HG02973 (cell line): ENCODE measurements around the gene SIPA1L3.
"Not testable (repeated sequence)": the region's sequence is repeated elsewhere in the genome, so short reads cannot be mapped to it uniquely, and the experiment has no call there.

Experiments used
- ATAC-seq: cut with Tn5 transposase; IDR thresholded peaks from one replicate; pipeline ENCODE4 v1.9.1; 2021; ENCODE audit warnings: moderate library complexity; ENCODE audit not compliant: unreplicated experiment

SIPA1L3 gene

DNA sequence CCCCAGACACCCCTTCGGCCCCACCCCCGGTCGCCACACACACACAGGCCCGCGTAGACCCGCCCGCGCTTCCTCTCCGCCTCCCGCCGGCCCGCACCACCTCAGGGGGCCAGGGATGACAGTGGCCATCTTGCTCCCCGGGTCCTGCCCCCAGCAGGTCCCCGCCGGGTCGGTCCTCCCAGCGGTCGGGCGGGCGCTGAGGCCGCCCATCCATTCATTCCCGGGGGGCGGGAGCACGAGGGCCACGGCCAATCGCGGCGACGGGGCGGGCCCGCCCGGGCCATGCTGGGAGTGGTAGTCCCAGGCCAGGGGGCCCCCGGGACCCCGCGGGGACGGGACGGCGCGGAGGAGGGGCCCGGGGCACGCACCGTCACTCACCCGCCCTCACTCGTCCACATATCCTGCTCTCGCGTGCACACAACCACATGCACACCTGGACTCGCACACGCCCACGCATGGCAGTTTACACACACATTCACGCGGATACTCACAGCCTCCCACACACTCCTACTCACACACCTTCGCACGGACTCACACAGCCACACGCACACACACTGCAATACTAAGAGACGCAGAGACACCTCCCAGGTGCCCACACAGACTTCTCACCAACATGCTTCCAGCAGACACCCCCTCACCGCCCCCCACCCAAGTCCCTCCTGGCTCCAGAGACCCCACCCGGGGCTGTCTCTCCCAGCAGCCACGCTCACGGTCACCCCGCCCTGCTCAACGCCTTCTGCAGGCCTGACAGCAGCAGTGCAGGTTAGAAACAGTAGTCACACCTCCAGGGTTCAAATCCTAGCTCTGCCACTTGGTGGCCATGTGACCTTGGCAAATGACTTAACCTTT is 317.2 kb downstream of the SIPA1L3 start, which contains the start of gene DPF1:
DPF1 (minus strand) TSS at position 209 of the 849 bp plus-strand sequence; CDS start at position 129, 80 bp downstream.
- ATAC-seq: peak; percentile 69

DNA sequence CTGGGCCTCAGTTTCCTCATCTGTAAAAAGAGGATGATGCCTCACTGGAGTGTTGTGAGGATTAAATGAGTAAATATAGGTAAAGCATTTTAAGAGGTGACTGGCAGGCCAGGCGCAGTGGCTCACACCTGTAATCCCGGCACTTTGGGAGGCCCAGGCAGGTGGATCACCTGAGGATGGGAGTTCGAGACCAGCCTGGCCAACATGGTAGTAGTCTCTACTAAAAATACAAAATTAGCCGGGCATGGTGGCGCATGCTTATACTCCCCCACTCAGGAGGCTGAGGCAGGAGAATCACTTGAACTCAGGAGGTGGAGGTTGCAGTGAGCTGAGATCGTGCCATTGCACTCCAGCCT is 317.8 kb downstream of the SIPA1L3 start:
- not testable (repeated sequence) for ATAC-seq

DNA sequence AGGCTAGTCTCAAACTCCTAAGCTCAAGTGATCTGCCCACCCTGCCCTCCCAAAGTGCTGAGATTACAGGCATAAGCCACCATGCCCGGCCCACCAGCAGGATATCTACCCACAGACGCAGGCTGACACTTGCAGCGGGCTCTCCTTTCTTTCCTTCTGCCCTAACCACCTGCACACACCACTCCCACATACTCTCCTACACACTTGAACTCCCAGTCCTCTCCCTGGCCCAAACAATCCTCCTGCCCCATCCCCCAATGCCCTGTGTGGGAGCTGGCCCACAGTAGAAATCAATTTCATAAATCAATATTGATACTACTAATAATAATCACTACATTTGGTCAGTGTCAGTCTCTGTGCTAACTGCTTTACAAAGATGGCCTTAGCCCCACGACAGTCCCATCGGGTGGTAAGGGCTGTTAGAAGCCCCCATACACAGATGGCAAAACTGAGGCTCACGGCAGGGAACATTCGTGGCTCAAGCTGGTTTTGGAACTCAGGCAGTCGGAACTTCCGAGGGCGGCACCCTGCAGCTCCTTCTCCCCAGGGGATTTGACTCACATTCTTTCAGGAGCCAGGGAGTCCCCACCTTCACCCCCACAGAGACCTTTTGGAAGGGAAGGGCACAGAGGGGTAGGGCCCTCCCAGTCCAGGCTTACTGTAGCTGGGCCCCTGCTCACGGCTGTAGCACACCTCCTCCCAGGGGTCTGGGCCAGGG is 320.4 kb downstream of the SIPA1L3 start:
- no peak for ATAC-seq

DNA sequence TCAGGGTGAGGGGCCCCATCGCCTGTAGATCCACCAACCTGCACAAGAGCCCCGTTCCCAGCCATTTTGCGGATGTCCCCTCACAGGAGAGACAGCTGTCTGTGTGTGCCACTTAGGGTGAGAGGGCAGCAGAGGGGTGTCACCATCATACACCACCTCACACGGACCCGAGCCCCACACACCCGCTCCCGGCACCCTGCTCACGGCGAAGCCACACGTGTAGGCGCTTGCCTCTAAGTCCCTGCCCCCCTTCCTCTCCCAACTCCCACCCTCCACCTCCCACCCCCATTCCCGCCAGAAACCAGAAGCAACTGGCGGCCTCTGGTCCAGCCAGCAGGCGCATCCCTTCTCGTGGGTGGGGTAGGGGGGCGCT is 321.0 kb downstream of the SIPA1L3 start:
- no peak for ATAC-seq

DNA sequence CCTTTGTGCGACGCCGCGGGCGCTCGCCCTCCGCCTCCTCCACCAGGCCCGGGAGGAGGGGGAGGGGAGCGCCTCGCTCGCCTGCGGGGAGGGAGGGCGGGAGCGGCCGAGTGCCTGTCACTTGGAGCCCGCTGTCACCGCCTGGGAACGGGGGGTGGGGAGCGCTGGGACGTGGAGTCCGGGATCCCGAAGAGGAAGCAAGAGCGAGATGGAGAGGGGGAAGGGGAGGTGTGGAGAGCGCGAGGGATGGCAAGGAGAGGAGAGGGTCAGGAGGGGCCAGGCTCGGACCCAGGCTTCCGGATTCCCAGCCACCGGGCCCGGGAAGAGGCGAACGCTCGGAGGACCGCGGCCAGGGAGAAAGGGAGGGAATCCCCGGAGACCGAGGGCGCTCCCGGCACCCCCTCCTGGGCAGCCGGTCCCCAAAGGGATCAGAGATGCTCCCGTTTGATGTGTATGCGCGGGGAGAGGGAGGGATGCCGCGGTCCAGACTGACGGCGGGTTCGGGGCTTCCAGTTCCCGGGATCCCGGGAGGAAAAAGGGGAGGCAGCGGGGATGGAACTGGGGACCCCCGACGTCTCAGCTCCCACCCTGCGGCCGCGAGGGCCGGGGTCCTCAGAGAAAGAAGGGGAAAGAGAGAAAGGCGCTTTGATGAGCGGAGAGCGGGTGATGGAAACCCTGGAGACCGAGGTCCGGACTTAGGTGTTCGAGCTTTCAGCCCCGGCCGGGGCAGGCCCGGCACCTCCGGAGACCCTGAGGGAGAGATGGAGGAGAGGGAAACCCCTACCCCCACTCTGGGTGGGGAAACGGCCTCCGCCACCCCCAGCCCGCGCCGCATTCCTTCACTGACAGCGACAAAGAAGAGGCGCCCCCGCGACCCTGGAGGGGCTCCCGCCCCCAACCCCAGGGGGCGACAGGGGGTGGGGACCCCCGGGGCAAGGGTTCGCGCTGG is 321.8 kb downstream of the SIPA1L3 start:
- no peak for ATAC-seq

DNA sequence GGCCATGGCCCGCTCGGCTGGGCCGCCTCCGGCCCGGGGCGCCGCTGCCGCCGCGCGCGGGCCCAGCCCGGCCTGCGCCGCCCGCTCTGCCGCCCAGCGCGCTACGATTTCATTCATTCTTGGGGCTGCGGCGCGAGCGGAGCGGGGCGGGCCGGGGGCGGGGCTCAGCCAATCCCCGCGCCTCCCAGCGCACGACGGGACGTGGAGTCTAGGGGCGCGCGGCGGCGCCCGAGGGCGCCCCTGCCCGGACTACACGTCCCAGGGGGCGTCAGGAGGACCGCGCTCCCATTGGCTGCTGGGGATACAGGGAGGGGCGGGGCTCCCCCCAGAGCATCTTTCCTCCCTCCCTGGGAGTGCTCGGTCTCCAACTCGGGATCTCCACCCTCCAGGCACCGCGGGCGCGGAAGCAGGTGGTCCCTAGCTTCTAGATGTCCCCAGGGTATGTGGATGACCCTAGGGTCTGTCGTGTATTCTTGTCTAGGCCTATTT is 322.6 kb downstream of the SIPA1L3 start:
- peak; percentile 55 for ATAC-seq

DNA sequence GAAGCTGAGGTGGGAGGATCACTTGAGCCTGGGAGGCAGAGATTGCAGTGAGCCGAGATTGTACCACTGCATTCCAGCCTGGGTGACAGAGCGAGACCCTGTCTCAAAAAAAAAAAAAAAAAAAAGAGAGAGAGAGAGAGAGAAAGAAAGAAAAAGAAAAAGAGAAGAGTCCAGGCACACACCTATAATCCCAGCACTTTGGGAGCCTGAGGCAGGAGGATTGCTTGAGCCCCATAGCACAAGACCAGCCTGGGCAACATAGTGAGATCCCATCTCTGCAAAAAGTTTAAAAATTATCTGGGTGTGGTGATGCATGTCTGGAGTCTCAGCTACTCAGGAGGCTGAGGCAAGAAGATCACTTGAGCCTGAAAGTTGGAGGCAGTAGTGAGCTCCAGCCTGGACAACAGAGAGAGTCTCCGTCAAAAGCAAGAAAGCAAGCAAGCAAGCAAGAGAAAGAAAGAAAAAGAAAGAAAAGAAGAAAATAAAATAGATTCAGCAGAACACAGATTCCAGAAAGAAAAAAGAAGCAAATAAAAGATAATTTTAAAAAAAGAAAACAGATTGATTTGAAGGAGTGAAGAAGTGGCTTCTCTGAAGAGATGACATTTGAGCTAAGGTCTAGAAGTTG is 323.6 kb downstream of the SIPA1L3 start:
- not testable (repeated sequence) for ATAC-seq

DNA sequence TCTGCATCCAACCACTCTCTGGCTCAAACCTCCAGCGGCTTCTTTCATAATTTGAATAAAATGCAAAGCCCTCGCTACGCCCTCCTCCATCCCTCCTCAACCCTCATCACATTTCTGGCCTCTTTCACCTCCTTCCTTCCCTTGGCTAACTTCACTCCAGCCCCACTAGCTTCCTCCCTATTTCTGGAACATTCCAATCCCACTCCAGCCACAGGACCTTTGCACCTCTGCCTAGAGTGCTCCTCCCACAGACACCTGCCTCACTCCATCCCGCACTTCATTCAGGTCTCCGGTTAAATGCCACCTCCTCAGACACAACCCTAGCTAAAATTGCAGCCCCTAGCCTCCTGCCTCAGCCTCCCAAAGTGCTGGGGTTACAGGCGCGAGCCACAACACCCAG is 324.9 kb downstream of the SIPA1L3 start:
- no peak for ATAC-seq

DNA sequence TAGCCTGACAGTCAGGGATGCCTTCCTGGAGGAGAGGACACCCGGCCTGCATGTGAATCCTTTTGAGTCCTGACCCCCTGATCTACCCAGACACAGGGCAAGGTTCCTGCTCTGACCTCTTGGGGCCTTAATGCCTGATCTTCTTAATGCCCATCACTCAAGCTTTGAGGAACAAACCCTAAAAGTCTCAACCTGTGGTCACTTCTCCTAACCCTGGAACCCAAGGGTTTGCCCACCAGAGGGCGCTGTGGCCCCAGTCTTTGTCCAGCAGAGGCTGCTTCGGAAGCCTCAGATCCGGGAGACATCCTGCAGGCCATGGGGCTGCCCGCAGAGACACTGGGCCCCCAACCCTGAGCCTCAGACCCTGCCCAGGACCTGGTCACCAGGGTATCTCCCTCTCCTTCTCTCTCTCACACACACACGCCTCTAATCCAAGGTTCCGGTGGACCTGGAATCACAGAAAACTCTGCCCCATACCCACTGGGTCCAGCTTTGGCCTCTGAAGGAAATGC is 326.8 kb downstream of the SIPA1L3 start:
- ATAC-seq: no peak

DNA sequence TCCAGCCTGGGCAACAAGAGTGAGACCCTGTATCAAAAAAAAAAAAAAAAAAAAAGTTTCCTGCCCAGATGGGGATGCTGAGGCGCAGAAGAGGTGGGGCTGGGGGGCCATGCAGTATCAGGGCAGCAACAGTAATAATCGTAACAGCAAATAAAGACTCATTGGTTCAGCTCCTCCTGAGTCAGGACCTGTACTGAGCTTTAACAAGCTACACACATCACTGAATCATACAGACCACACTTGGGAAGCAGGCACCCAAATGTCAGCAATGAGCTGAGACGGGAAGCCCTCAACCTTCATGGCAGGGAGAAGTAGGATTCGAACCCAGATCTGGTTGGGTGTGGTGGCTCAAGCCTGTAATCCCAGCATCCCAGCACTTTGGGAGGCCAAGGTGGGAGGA is 327.6 kb downstream of the SIPA1L3 start:
- no peak for ATAC-seq

DNA sequence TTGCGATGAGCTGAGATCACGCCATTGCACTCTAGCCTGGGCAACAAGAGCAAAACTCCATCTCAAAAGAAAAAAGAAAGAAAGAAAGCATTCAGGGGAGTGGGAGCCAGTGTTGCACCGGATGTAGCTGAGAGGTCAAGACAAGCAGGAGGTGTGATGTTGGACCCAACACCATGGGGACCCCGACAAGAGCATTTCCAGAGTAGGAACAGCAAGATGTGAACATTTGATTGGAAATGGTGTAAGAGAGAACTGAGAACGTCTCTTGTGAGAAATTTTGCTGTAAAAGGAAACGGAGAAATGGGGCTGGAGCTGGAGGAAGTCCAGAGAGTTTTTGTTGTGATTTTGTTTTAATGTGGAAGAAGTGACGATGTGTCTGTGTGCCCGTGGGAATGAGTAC is 332.8 kb downstream of the SIPA1L3 start:
- ATAC-seq: no peak

DNA sequence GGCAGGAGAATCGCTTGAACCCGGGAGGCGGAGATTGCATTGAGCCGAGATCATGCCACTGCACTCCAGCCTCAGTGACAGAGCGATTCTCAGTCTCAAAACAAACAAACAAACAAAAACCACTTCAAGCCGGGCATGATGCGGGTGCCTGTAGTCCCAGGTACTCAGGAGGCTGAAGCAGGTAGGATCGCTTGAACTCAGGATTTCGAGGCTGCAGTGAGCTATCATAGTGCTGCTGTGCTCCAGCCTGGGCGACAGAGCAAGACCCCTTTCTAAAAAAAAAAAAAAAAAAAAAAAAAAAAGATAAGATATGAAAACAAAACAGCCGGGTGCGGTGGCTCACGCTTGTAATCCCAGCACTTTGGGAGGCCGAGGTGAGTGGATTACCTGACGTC is 336.3 kb downstream of the SIPA1L3 start:
- ATAC-seq: no peak

DNA sequence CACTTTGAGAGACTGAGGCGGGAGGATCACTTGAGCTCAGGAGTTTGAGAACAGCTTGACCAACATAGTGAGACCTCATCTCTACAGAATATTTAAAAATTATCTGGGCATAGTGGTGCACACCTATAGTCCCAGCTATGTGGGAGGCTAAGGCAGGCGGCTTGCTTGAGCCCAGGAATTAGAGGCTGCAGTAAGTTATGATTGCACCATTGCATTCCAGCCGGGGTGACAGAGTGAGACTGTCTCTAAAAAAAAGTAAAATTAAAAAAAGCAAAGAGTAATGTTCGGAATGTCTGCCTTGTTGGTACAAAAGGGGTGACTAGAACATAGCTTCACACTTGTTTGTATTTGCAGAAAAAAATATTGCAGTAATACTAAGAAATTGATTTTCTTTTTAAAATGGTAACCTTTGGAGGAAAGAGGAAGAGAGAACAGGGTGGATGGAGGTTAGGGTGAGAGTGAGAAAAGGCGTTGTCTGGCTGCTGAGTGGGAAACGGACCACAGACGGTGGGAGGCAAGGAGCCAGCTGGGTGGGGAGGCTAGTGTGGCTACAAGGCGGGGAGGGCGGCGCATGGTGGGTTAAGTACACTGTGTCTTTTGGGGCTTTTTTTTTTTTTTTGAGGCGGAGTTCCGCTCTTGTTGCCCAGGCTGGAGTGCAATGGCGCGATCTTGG is 339.0 kb downstream of the SIPA1L3 start:
- ATAC-seq: no peak

DNA sequence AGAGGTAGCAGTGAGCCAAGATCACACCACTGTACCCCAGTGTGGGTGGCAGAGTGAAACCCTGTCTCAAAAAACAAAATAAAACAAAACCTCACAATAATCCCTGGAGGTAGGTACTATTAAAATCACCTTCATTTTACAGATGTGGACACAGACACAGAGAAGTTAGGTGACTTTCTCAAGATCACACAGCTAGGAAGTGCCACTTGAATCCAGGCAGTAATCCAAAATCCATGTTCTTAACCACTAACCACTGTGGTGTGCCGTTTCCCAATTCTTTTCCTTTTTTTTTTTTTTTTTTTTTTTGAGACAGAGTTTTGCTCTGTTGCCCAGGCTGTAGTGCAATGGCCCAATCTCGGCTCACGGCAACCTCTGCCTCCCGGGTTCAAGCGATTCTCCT is 340.1 kb downstream of the SIPA1L3 start:
- no peak for ATAC-seq

DNA sequence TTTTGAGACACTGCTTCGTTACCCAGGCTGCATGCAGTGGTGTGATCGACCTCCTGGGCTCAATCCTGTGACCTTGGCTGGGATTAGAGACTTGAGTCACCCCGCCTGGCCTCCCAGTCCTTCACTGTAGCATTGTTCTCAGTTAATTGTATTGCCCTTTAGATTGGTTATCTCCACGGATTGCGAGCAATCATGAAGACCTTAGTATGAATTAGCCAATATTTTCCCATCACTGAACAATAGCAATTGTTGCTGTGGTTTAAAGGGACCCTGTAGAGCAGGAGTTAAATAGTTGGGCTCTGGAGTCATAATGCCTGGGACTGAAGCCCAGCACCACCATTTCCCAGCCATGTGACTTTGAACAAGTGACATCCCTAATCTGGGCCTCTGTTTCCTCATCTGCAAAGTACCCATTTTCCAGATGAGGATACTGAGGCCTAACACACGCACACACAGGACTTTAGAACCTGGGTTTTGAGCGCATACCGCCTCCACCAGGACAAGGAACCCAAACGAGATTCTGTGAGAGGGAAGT is 340.8 kb downstream of the SIPA1L3 start:
- no peak for ATAC-seq

DNA sequence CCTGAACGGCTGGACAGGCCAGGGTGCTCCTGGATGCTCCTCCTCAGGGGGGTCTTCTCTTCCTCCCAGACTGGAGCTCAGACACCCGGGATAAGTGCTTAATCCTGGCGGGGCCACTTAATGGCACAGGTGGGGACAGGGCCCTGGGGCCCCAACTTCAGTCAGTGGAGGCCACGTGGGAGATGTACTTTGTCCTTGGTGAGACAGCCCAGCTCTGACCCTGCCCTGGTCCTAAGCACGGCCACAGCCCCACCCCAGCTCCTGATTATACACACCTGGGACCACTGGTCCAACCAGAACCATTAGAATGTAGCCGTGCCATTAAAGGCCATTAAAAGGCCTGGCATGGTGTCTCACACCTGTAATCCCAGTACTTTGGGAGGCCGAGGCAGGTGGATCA is 341.4 kb downstream of the SIPA1L3 start:
- no peak for ATAC-seq

DNA sequence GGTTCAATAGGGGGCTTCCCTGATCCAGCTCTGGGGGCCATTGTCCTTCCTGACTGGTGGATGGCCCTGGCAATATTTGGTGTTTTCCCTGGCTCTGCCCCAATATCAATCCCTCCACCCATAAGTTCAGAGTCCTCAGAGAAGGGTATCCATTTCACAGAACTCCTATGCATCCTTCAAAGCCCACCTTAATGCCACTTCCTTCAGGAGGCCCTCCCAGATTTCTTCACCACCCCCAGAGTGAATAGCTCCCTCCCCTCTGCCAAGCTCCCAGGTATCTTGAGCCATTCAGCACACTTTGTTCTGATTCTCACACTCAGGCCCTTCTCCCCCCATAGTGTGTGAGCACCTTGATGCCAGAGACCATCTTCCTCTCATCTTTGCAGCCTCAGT is 343.4 kb downstream of the SIPA1L3 start:
- ATAC-seq: no peak

DNA sequence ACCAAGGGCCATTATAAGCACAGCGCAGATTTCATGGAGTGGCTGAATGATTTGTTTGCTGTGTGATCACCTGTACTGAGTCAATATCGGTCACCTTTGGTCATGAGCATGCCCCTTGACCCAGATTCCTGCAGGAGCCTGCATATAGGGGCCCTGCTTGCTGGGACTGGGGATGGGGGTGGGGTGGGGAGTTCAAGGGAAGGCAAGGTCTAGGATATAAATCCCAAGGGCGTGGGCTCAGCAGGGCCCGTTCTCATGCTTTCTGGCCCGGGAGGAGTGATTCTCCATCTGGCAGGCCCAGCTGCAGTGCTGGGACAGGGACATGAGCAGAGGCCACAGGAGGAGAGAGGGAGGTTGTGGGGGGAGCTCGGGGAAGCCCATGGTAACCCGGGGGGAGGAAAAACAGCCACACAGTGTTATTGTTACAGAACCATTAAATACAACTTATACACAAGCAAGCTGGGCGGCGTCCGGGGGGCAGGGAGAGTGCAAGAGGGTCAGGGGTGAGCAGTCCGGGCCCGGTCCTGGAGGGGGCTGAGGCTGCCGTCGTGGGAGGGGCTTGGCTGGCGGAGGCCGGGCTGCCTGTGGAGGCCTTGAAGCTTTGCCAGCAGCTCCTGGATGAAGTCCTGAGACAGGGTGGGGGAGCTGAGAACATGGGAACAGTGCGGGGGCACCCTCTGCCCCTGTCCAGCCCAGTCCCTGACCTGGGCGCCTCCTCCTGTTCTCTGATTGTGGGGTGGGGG is 344.0 kb downstream of the SIPA1L3 start:
- no peak for ATAC-seq

DNA sequence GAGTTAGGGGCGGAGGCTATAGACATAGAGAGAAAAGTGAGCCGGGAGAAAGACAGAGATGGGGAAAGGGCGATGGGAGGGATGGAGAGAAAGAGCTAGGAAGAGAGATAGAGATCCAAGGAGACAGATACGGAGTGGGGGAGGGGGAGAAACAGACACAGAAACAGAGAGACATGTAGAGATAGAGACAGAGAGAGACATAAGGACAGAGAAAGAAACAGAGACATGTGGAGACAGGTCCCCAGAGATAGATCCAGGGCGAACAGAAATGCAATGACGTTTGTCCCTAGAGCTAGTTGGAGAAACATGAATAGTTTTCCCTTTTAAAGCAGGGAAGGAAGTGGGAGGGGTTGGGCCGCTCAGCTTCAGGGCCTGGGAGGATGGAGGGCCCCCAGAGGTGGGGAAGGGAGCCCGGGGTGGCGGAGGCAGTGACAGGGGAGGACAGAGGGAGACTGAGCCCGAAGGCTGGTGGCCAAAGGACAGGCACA is 344.6 kb downstream of the SIPA1L3 start:
- no peak for ATAC-seq
